HCT116 (cell line): Measurements from ENCODE around the gene IPO11. TPM values are rescaled to one million over a fixed set of nuclear protein-coding genes. Genes with fewer than 3 reads are reported as not detected.

Experiments
- ATAC-seq: fragments of 200-7000 bp; cut with Tn5 transposase; 2 replicates; pipeline ENCODE4 v1.9.1; 2020; ENCODE audit warnings: mild to moderate bottlenecking, moderate library complexity
- BruUV-seq: library from RNA; stranded (reverse); fragments of 400-500 nt; replicated peaks from 2 replicates; lab custom pipeline; 2021; lab: Mats Ljungman, UMichigan
- CTCF ChIA-PET: fragments of 300-600 bp; sonication (Branson Sonifier 250); formaldehyde crosslinking; loops from one replicate; lab custom pipeline; 2021; ENCODE audit warnings: antibody characterized with exemption; lab: Charles Lee
- POLR2A ChIA-PET: fragments of 300-600, 350-600 bp; sonication (Branson Sonifier 250); formaldehyde crosslinking; loops from one replicate; lab custom pipeline; 2021; ENCODE audit warnings: antibody characterized with exemption; lab: Charles Lee
- RAD21 ChIA-PET, 2 experiments: fragments of 300-600 bp; sonication (Branson Sonifier 250); formaldehyde crosslinking; loops; one replicate each; lab custom pipeline; 2023; ENCODE audit warnings: low total read pairs in 2 of 2; ENCODE audit not compliant: uncharacterized antibody in 2 of 2, unreplicated experiment in 2 of 2, low non-redundant PET in 1 of 2; lab: Charles Lee
- DNase-seq: peaks from one replicate; pipeline ENCODE4 v3.0.0-alpha.2; 2010; ENCODE audit warnings: low read depth, low spot score
- H2AFZ ChIP-seq: fragments of 200-600 bp; shearing (Covaris generic), sonication (generic); 2 replicates; pipeline ENCODE4 v1.6.1; 2017; ENCODE audit warnings: low read depth, mixed run types, mixed read lengths, antibody characterized with exemption, low read length; ENCODE audit not compliant: poor library complexity, severe bottlenecking
- H3K27ac ChIP-seq: 2 replicates; pipeline ENCODE4 v1.5.1; 2012; ENCODE audit warnings: low read depth, low read length
- H3K27me3 ChIP-seq: fragments of 200-600 bp; sonication (generic); 2 replicates; pipeline ENCODE4 v1.6.1; 2016; ENCODE audit warnings: mixed run types, low read length, mixed read lengths; ENCODE audit not compliant: insufficient read depth
- H3K36me3 ChIP-seq, 2 experiments: fragments of 200-500 bp in 1 of 2; fragments of 200-600 bp in 1 of 2; sonication (Bioruptor generic) in 1 of 2; sonication (generic) in 1 of 2; 2 replicates each; pipeline versions ENCODE4 v1.5.1 to v1.6.1; 2014 to 2016; ENCODE audit warnings: low read length in 2 of 2, inconsistent platforms in 1 of 2, mixed read lengths in 1 of 2, mixed run types in 1 of 2; ENCODE audit not compliant: insufficient read depth in 2 of 2, control insufficient read depth in 1 of 2
- H3K4me1 ChIP-seq, 2 experiments: fragments of 200-600 bp in 1 of 2; sonication (generic) in 1 of 2; 2 replicates each; pipeline versions ENCODE4 v1.5.1 to v1.6.1; 2012 to 2017; ENCODE audit warnings: low read length in 2 of 2, inconsistent platforms in 1 of 2, mild to moderate bottlenecking in 1 of 2, mixed read lengths in 1 of 2, mixed run types in 1 of 2, moderate library complexity in 1 of 2; ENCODE audit not compliant: insufficient read depth in 2 of 2, control insufficient read depth in 1 of 2
- H3K4me2 ChIP-seq: fragments of 200-600 bp; sonication (generic); 2 replicates; pipeline ENCODE4 v1.6.1; 2017; ENCODE audit warnings: mixed run types, low read length, mixed read lengths
- H3K4me3 ChIP-seq, 2 experiments: fragments of 200-600 bp in 1 of 2; sonication (generic) in 1 of 2; replicated peaks in 1 of 2; 2 replicates each; pipeline ENCODE4 v1.5.1; 2011 to 2016; ENCODE audit warnings: low read length in 2 of 2, control low read depth in 1 of 2, low read depth in 1 of 2, mild to moderate bottlenecking in 1 of 2, mixed read lengths in 1 of 2, mixed run types in 1 of 2
- H3K79me2 ChIP-seq: fragments of 200-600 bp; sonication (generic); 2 replicates; pipeline ENCODE4 v1.6.1; 2017; ENCODE audit warnings: mild to moderate bottlenecking, mixed run types, low read length, moderate library complexity, mixed read lengths; ENCODE audit not compliant: insufficient read depth
- H3K9ac ChIP-seq: fragments of 200-600 bp; sonication (generic); 2 replicates; pipeline ENCODE4 v1.6.1; 2016; ENCODE audit warnings: low read length, mixed read lengths
- H3K9me2 ChIP-seq: fragments of 200-600 bp; sonication (generic), shearing (Covaris generic); 2 replicates; pipeline ENCODE4 v1.6.1; 2017; ENCODE audit warnings: mixed run types, mild to moderate bottlenecking, moderate library complexity; ENCODE audit not compliant: insufficient read depth
- H3K9me3 ChIP-seq, 2 experiments: fragments of 200-500 bp in 1 of 2; fragments of 200-600 bp in 1 of 2; sonication (Bioruptor generic) in 1 of 2; sonication (generic) in 1 of 2; 2 replicates each; pipeline ENCODE4 v1.6.1; 2014 to 2017; ENCODE audit warnings: low read length in 2 of 2, mixed read lengths in 2 of 2, inconsistent platforms in 1 of 2, low read depth in 1 of 2, mild to moderate bottlenecking in 1 of 2, mixed run types in 1 of 2, moderate library complexity in 1 of 2; ENCODE audit not compliant: control insufficient read depth in 1 of 2, insufficient read depth in 1 of 2
- H4K20me1 ChIP-seq: fragments of 200-600 bp; sonication (generic), shearing (Covaris generic); 2 replicates; pipeline ENCODE4 v1.6.1; 2017; ENCODE audit warnings: mixed run types, mild to moderate bottlenecking, moderate library complexity; ENCODE audit not compliant: insufficient read depth
- CTCF ChIP-seq, 3 experiments: fragments of 200-600 bp in 1 of 3; sonication (generic) in 1 of 3; IDR thresholded peaks in 2 of 3; conservative IDR thresholded peaks in 1 of 3; 2 replicates each; pipeline ENCODE4 v1.5.1; 2012 to 2017; ENCODE audit warnings: low read depth in 2 of 3, low read length in 2 of 3, antibody characterized with exemption in 1 of 3, borderline replicate concordance in 1 of 3, control low read depth in 1 of 3, mild to moderate bottlenecking in 1 of 3, mixed read lengths in 1 of 3, mixed run types in 1 of 3, moderate library complexity in 1 of 3; ENCODE audit not compliant: insufficient read depth in 1 of 3
- EGR1 ChIP-seq: IDR thresholded peaks from 2 replicates; pipeline ENCODE4 v1.6.1; 2012; ENCODE audit warnings: low read depth
- ELF1 ChIP-seq: IDR thresholded peaks from 2 replicates; pipeline ENCODE4 v1.6.1; 2012; ENCODE audit warnings: low read depth, borderline replicate concordance
- EZH2 ChIP-seq: fragments of 200-600 bp; sonication (generic); IDR thresholded peaks from 2 replicates; pipeline ENCODE4 v1.6.1; 2017; ENCODE audit warnings: antibody characterized with exemption, mixed run types
- MAX ChIP-seq: IDR thresholded peaks from 2 replicates; pipeline ENCODE4 v1.6.1; 2012
- SRF ChIP-seq: IDR thresholded peaks from 2 replicates; pipeline ENCODE4 v1.6.1; 2012; ENCODE audit warnings: low read depth
- YY1 ChIP-seq: IDR thresholded peaks from 2 replicates; pipeline ENCODE4 v1.6.1; 2011; ENCODE audit warnings: low read length, low read depth, moderate library complexity, mild to moderate bottlenecking; ENCODE audit not compliant: insufficient replicate concordance; ENCODE audit errors: extremely low read depth
- ZBTB33 ChIP-seq: IDR thresholded peaks from 2 replicates; pipeline ENCODE4 v1.6.1; 2011; ENCODE audit warnings: mild to moderate bottlenecking, low read length, moderate library complexity; ENCODE audit not compliant: insufficient replicate concordance; ENCODE audit errors: extremely low read depth
- intact Hi-C: fragments of 100-400 bp; cut with micrococcal nuclease; formaldehyde crosslinking; loops from 2 replicates; pipeline ENCODE4 v1.10.0; 2022
- total RNA-seq: library from RNA; stranded (reverse); gene quantifications from one replicate; pipeline ENCODE4 v1.2.1, GENCODE V29; 2021; ENCODE audit not compliant: unreplicated experiment

IPO11 gene
- total RNA-seq, 1 experiment from 2014 or later = 55.1 TPM

GRCh38 chr5:62579761-62580160, 167.2 kb downstream of the IPO11 start:
- ChIA-PET POLR2A (no interaction called here), CTCF (no interaction called here), RAD21 (no interaction called here)
- Histone ChIP-seq H3K36me3 (no peaks in the 10 kb centered on the region), H3K79me2 (no peaks in the 10 kb centered on the region), H2AFZ (no peak overlapping the region), H3K9me3 (no peaks in the 10 kb centered on the region), H3K9me2 (no peaks in the 10 kb centered on the region), H4K20me1 (no peaks in the 10 kb centered on the region), H3K9ac (no peak overlapping the region), H3K4me2 (no peak overlapping the region), H3K4me3 (no peak overlapping the region), H3K27ac (no peak overlapping the region), H3K27me3 (no peaks in the 10 kb centered on the region), H3K4me1 (no peaks in the 10 kb centered on the region)
- no peak for ATAC-seq
- BruUV-seq = no TSS peak
- intact Hi-C loops = no loop called here
- TF ChIP-seq MAX = no peak
- no peak for TF ChIP-seq EGR1
- no peak for TF ChIP-seq YY1
- no peak for TF ChIP-seq ELF1
- no peak for TF ChIP-seq CTCF (IDR thresholded peaks at IDR 0.05 in 2 of 3, conservative IDR thresholded peaks at IDR 0.05 in 1 of 3; ENCODE audit: borderline replicate concordance in 1 of 3, insufficient read depth in 1 of 3, low read depth in 2 of 3, low read length in 2 of 3)
- TF ChIP-seq EZH2 = no peak
- no peak for TF ChIP-seq ZBTB33
- no peak for TF ChIP-seq SRF
- DNase-seq = no peak
